ENCODE results near the gene CABP4.
"Not testable (repeated sequence)": the region's sequence is repeated elsewhere in the genome, so short reads cannot be mapped to it uniquely, and the experiment has no call there.

The CABP4 gene

GRCh38 chr11:67419325-67420049 lies 35.7 kb upstream of the CABP4 start:
- DNase-seq (ENCODE audit: low read depth in 2 of 2): no peak

- DNase-seq (ENCODE audit: low read depth in 2 of 2): no peak
Measured at GRCh38 chr11:67420147-67420645, 35.0 kb upstream of the CABP4 start.

DNA sequence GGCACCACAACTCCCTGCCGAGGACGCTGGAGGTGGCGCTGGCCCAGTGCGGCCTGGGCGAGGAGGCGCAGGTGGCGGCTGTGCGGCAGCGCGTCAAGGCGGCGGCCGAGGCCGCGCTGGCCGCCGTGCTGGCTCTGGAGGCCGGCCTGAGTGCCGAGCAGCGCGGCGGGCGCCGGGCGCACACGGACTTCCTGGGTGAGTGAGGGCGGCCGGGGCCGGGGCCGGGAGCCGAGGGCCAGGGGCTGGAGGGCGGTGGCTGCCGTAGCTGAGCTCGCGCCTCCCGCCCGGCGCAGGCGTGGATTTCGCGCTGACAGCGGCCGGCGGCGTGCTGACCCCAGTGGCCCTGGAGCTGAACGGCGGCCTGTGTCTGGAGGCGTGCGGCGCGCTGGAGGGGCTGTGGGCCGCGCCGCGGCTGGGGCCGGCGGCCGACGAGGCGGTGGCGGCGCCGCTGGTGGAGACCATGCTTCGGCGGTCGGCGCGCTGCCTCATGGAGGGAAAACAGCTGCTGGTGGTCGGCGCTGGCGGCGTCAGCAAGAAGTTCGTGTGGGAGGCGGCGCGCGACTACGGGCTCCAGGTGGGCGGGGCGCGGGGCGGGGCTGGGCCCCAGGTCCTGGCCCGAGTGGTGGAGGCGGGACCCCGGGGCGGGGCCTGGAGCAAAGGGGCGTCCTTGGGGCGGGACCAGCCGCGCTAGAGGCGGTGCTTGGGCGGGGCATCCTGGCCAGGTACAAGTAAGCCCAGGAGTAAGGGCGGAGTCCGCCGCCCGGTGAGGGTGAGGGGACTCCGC lies 34.3 kb upstream of the CABP4 start:
- peak; percentile 99 to 100 for DNase-seq (ENCODE audit: low read depth in 2 of 2)

DNA sequence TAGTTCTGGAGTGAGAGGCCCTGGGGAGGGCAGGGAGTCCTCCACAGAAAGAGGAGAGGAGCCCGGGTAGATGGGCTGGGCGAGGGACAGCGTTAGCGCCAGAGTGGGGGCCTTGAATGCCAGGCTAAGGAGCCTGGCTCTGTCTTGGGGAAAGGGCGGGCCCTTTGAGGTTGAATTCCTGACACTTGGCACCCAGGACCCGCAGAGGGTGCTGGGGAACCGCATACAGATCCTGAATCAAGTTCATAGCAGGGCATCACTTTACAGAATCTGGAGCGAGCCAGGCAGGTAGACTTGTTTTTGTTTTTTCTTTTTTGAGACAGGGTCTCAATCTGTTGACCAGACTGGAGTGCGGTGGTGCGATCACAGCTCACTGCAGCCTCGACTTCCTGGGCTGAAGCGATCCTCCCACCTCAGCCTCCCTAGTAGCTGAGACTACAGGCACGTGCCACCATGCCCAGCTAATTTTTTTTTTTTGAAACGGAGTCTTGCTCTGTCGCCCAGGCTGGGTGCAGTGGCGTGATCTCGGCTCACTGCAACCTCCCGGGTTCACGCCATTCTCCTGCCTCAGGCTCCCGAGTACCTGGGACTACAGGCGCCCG lies 33.6 kb upstream of the CABP4 start:
- DNase-seq (ENCODE audit: low read depth in 2 of 2): no peak

GRCh38 chr11:67422891-67423290 lies 32.3 kb upstream of the CABP4 start:
- no peak for DNase-seq (ENCODE audit: low read depth in 2 of 2)

GRCh38 chr11:67423466-67423865 lies 31.7 kb upstream of the CABP4 start:
- no peak for DNase-seq (ENCODE audit: low read depth in 2 of 2)

DNA sequence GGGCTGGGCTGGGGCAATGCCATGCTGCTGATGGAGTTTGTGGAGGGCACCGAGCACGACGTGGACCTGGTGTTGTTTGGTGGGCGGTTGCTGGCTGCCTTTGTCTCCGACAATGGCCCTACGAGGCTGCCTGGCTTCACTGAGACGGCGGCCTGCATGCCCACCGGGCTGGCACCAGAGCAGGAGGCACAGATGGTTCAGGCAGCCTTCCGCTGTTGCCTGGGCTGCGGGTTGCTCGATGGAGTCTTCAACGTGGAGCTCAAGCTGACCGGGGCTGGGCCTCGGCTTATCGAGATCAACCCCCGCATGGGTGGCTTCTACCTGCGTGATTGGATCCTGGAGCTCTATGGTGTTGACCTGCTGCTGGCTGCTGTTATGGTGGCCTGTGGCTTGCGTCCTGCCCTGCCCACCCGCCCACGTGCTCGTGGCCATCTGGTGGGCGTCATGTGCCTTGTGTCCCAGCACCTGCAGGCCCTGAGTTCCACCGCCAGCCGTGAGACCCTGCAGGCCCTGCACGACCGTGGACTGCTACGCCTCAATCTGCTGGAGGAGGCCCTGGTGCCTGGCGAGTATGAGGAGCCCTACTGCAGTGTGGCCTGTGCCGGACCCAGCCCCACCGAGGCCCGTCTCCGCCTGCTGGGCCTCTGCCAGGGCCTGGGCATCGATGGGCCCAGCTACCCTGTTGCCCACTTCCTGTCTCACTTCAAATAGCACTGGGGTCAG lies 31.1 kb upstream of the CABP4 start:
- no peak for DNase-seq (ENCODE audit: low read depth in 2 of 2)

GRCh38 chr11:67427364-67427859 lies 27.7 kb upstream of the CABP4 start:
- DNase-seq (ENCODE audit: low read depth in 2 of 2): not testable (repeated sequence)

GRCh38 chr11:67428052-67429001 lies 26.8 kb upstream of the CABP4 start, which contains the start of gene RPS6KB2:
Gene RPS6KB2 (plus strand): TSS chr11:67428494. CDS start chr11:67428546, 52 bp downstream.
- DNase-seq (ENCODE audit: low read depth in 2 of 2): peak; percentile 99

DNA sequence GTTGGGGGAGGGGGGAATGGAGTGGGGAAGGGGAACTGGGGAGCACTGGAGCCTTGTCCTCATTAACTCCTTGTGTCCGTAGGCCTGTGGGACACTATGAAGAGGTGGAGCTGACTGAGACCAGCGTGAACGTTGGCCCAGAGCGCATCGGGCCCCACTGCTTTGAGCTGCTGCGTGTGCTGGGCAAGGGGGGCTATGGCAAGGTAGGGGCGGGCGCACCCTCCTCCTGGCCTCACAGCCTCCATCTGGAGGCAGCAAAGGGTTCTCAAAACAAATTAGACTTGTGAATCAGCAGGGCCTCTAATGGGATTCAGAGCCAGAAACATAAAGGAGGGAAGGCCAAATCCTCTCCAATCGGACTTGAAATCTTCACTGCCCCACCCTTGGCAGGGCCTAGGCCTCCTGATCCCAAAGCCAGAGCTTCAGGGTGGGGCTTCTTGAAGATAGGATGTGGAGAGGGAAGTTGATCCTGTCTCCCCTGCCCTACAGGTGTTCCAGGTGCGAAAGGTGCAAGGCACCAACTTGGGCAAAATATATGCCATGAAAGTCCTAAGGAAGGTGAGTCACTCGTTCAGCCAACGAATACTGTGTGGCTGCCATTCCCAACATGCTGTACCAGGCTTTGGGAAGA lies 26.0 kb upstream of the CABP4 start:
- DNase-seq (ENCODE audit: low read depth in 2 of 2): no peak

GRCh38 chr11:67429722-67430121 lies 25.4 kb upstream of the CABP4 start:
- DNase-seq (ENCODE audit: low read depth in 2 of 2): no peak

DNA sequence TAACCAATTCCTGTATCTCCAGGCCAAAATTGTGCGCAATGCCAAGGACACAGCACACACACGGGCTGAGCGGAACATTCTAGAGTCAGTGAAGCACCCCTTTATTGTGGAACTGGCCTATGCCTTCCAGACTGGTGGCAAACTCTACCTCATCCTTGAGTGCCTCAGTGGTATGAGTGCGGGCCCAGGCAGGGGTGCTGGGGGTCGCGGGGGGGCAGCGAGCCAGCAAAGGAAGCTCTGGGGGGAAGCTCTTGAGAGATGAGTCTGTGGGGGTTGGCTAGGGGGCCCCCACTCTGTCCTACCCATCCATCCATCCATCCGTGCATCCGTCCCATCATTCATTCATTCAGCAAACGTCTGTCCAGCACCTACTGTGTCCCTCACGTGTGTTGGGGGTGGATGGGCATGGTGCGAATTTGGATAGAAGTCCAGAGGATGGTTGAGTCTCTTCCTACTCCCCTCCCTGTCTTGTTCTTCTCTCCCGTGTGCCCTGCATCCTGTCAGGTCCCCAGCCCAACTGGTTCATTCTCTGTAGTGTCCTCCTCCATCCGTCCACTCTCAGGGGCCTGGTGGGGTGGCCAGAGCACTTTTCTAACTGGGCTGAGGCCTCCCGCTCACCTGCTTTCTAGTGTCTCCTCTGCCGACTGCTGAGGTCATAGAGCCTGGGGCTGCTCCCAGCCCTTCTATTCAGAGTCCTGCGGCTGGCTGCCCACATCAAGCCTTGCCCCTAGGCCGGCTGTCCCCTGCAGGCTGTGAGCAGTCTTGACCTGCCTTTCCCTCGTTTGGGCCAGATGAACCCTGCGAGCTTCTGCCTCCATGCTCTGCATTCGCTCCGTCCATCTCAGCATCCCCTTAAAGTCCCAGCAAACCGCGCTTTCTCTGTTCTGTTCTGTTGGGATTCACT lies 23.6 kb upstream of the CABP4 start:
- no peak for DNase-seq (ENCODE audit: low read depth in 2 of 2)

DNA sequence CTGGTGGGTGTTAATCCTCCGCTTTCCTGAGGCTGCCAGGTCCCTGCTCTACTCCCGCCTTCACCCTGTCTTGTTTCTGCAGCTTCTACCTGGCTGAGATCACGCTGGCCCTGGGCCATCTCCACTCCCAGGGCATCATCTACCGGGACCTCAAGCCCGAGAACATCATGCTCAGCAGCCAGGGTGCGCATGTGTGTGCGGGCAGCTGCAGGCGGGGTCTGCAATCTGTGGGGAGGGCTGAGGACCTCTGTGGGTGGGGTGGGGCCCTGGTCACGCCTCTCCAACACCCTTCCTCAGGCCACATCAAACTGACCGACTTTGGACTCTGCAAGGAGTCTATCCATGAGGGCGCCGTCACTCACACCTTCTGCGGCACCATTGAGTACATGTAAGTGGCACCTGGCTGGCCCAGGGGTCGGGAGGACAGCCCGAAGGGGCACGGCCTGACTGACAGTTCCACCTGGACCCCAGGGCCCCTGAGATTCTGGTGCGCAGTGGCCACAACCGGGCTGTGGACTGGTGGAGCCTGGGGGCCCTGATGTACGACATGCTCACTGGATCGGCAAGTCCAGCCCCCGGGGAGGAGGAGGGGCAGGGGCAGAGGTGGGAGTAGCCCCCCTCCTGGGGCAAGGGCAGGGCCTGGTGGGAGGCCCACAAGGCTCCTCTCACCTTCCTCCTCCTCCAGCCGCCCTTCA lies 22.4 kb upstream of the CABP4 start:
- no peak for DNase-seq (ENCODE audit: low read depth in 2 of 2)

DNA sequence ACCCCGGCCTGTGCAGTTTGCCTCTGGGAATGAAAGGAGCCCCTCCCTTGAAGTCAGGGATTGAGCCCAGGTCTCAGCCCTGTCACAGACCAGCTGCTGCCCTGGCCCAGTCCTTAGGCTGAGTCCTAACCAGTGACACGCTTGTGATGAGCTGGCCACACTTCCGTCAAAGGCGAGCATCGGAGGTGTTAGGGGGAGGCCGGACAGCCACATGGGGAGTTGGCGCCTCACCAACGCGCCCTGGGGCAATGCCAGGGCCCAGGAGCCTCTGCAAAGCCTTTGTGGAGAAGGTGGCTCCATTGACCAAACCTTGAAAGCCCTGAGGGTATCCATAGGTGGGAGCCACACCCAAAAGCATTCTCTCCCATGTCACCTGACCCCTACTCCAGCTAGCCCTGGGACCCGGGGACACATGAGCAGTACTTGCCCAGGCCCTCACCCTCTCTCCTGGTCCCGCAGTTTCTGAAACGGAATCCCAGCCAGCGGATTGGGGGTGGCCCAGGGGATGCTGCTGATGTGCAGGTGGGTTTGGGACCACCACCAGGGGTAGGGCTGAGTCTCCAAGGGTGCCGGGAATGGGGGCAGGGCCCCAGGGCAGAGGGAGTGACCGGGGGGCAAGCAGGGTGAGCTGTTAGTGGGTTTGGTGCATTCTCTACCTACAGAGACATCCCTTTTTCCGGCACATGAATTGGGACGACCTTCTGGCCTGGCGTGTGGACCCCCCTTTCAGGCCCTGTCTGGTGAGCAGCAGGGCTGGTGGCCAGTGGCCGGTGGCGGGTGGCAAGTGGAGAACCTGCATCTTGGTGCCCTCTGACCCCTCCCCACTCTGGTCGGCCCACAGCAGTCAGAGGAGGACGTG lies 21.4 kb upstream of the CABP4 start:
- no peak for DNase-seq (ENCODE audit: low read depth in 2 of 2)

GRCh38 chr11:67434395-67434881 lies 20.7 kb upstream of the CABP4 start:
- no peak for DNase-seq (ENCODE audit: low read depth in 2 of 2)

DNA sequence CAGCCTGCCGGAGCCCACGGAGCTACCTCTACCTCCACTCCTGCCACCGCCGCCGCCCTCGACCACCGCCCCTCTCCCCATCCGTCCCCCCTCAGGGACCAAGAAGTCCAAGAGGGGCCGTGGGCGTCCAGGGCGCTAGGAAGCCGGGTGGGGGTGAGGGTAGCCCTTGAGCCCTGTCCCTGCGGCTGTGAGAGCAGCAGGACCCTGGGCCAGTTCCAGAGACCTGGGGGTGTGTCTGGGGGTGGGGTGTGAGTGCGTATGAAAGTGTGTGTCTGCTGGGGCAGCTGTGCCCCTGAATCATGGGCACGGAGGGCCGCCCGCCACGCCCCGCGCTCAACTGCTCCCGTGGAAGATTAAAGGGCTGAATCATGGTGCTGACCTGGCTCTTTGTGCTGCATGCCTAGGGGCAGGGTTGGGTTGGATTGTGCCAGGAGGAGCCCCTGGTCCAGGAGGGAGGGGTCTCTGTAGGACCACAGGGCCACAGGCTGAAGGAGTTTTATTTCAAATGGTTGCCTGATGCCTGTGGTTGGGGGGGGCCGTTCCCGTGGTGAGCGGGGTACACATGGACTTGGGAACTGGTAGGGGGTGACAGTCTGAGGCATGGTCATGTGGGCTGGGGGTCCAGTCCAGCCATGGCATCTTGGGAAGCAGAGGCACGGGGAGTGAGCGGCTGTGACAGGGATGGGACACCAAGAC lies 20.0 kb upstream of the CABP4 start:
- DNase-seq (ENCODE audit: low read depth in 2 of 2): no peak
